ENCODE data around the gene LMBR1.

Gene LMBR1

GRCh38 chr7:156783864-156784263, 109.1 kb downstream of the LMBR1 start:
- Histone ChIP-seq H3K9ac (ENCODE audit: low read length) (no peak overlapping the region), H3K27ac (ENCODE audit: low read length) (no peak overlapping the region), H3K4me3 (ENCODE audit: low read length) (no peak overlapping the region), H3K36me3 (ENCODE audit: control insufficient read depth, low read depth, low read length) (no peaks in the 10 kb centered on the region), H3K9me3 (ENCODE audit: control insufficient read depth, low read depth, low read length) (no peaks in the 10 kb centered on the region), H3K27me3 (ENCODE audit: control insufficient read depth, insufficient read depth, low read length) (no peaks in the 10 kb centered on the region), H3K4me1 (ENCODE audit: control insufficient read depth, low read depth, low read length) (no peaks in the 10 kb centered on the region)

GRCh38 chr7:156781972-156782371, 111.0 kb downstream of the LMBR1 start:
- H3K4me1 ChIP-seq (ENCODE audit: control insufficient read depth, low read depth, low read length): no peaks in the 10 kb centered on the region
- H3K4me3 ChIP-seq (ENCODE audit: low read length): no peak overlapping the region
- H3K27ac ChIP-seq (ENCODE audit: low read length): no peak overlapping the region
- H3K9me3 ChIP-seq (ENCODE audit: control insufficient read depth, low read depth, low read length): no peaks in the 10 kb centered on the region
- no peaks in the 10 kb centered on the region for H3K36me3 ChIP-seq (ENCODE audit: control insufficient read depth, low read depth, low read length)
- no peaks in the 10 kb centered on the region for H3K27me3 ChIP-seq (ENCODE audit: control insufficient read depth, insufficient read depth, low read length)
- H3K9ac ChIP-seq (ENCODE audit: low read length): no peak overlapping the region

- H3K9ac ChIP-seq (ENCODE audit: low read length): no peak overlapping the region
- H3K9me3 ChIP-seq (ENCODE audit: control insufficient read depth, low read depth, low read length): no peaks in the 10 kb centered on the region
- H3K4me3 ChIP-seq (ENCODE audit: low read length): no peak overlapping the region
- H3K36me3 ChIP-seq (ENCODE audit: control insufficient read depth, low read depth, low read length): no peaks in the 10 kb centered on the region
- H3K27me3 ChIP-seq (ENCODE audit: control insufficient read depth, insufficient read depth, low read length): no peaks in the 10 kb centered on the region
- H3K4me1 ChIP-seq (ENCODE audit: control insufficient read depth, low read depth, low read length): no peaks in the 10 kb centered on the region
- H3K27ac ChIP-seq (ENCODE audit: low read length): no peak overlapping the region
Observed at GRCh38 chr7:156780724-156781455, 112.1 kb downstream of the LMBR1 start.

GRCh38 chr7:156778668-156779067, 114.3 kb downstream of the LMBR1 start:
- H3K9ac ChIP-seq (ENCODE audit: low read length): no peak overlapping the region
- no peaks in the 10 kb centered on the region for H3K27me3 ChIP-seq (ENCODE audit: control insufficient read depth, insufficient read depth, low read length)
- no peak overlapping the region for H3K4me3 ChIP-seq (ENCODE audit: low read length)
- H3K36me3 ChIP-seq (ENCODE audit: control insufficient read depth, low read depth, low read length): no peaks in the 10 kb centered on the region
- H3K9me3 ChIP-seq (ENCODE audit: control insufficient read depth, low read depth, low read length): no peaks in the 10 kb centered on the region
- no peaks in the 10 kb centered on the region for H3K4me1 ChIP-seq (ENCODE audit: control insufficient read depth, low read depth, low read length)
- H3K27ac ChIP-seq (ENCODE audit: low read length): no peak overlapping the region

- no peak overlapping the region for H3K4me3 ChIP-seq (ENCODE audit: low read length)
- no peaks in the 10 kb centered on the region for H3K9me3 ChIP-seq (ENCODE audit: control insufficient read depth, low read depth, low read length)
- H3K4me1 ChIP-seq (ENCODE audit: control insufficient read depth, low read depth, low read length): no peaks in the 10 kb centered on the region
- H3K27ac ChIP-seq (ENCODE audit: low read length): no peak overlapping the region
- no peaks in the 10 kb centered on the region for H3K36me3 ChIP-seq (ENCODE audit: control insufficient read depth, low read depth, low read length)
- no peak overlapping the region for H3K9ac ChIP-seq (ENCODE audit: low read length)
- H3K27me3 ChIP-seq (ENCODE audit: control insufficient read depth, insufficient read depth, low read length): no peaks in the 10 kb centered on the region
Observed at GRCh38 chr7:156778201-156778600, 114.8 kb downstream of the LMBR1 start.

- Histone ChIP-seq H3K9me3 (ENCODE audit: control insufficient read depth, low read depth, low read length) (no peaks in the 10 kb centered on the region), H3K4me1 (ENCODE audit: control insufficient read depth, low read depth, low read length) (no peaks in the 10 kb centered on the region), H3K27me3 (ENCODE audit: control insufficient read depth, insufficient read depth, low read length) (no peaks in the 10 kb centered on the region), H3K27ac (ENCODE audit: low read length) (no peak overlapping the region), H3K36me3 (ENCODE audit: control insufficient read depth, low read depth, low read length) (no peaks in the 10 kb centered on the region), H3K9ac (ENCODE audit: low read length) (no peak overlapping the region), H3K4me3 (ENCODE audit: low read length) (no peak overlapping the region)
Observed at GRCh38 chr7:156777364-156778069, 115.5 kb downstream of the LMBR1 start.

- Histone ChIP-seq H3K9me3 (ENCODE audit: control insufficient read depth, low read depth, low read length) (no peaks in the 10 kb centered on the region), H3K27ac (ENCODE audit: low read length) (no peak overlapping the region), H3K4me1 (ENCODE audit: control insufficient read depth, low read depth, low read length) (no peaks in the 10 kb centered on the region), H3K27me3 (ENCODE audit: control insufficient read depth, insufficient read depth, low read length) (no peaks in the 10 kb centered on the region), H3K4me3 (ENCODE audit: low read length) (no peak overlapping the region), H3K36me3 (ENCODE audit: control insufficient read depth, low read depth, low read length) (no peaks in the 10 kb centered on the region), H3K9ac (ENCODE audit: low read length) (no peak overlapping the region)
Observed at GRCh38 chr7:156776527-156776926, 116.5 kb downstream of the LMBR1 start.

- Histone ChIP-seq H3K4me3 (ENCODE audit: low read length) (no peak overlapping the region), H3K27me3 (ENCODE audit: control insufficient read depth, insufficient read depth, low read length) (no peaks in the 10 kb centered on the region), H3K27ac (ENCODE audit: low read length) (no peak overlapping the region), H3K9ac (ENCODE audit: low read length) (no peak overlapping the region), H3K4me1 (ENCODE audit: control insufficient read depth, low read depth, low read length) (peaks cover 4% of the 10 kb centered on the region), H3K36me3 (ENCODE audit: control insufficient read depth, low read depth, low read length) (no peaks in the 10 kb centered on the region), H3K9me3 (ENCODE audit: control insufficient read depth, low read depth, low read length) (no peaks in the 10 kb centered on the region)
Observed at GRCh38 chr7:156773966-156774365, 119.0 kb downstream of the LMBR1 start.

GRCh38 chr7:156772725-156773124, 120.3 kb downstream of the LMBR1 start:
- H3K27me3 ChIP-seq (ENCODE audit: control insufficient read depth, insufficient read depth, low read length): no peaks in the 10 kb centered on the region
- peaks cover 5% of the 10 kb centered on the region for H3K4me1 ChIP-seq (ENCODE audit: control insufficient read depth, low read depth, low read length)
- no peak overlapping the region for H3K27ac ChIP-seq (ENCODE audit: low read length)
- no peak overlapping the region for H3K4me3 ChIP-seq (ENCODE audit: low read length)
- H3K36me3 ChIP-seq (ENCODE audit: control insufficient read depth, low read depth, low read length): no peaks in the 10 kb centered on the region
- H3K9me3 ChIP-seq (ENCODE audit: control insufficient read depth, low read depth, low read length): no peaks in the 10 kb centered on the region
- no peak overlapping the region for H3K9ac ChIP-seq (ENCODE audit: low read length)

GRCh38 chr7:156768698-156769472, 124.1 kb downstream of the LMBR1 start:
- H3K36me3 ChIP-seq (ENCODE audit: control insufficient read depth, low read depth, low read length): no peaks in the 10 kb centered on the region
- no peaks in the 10 kb centered on the region for H3K9me3 ChIP-seq (ENCODE audit: control insufficient read depth, low read depth, low read length)

GRCh38 chr7:156766666-156767065, 126.3 kb downstream of the LMBR1 start:
- Histone ChIP-seq H3K4me1 (ENCODE audit: control insufficient read depth, low read depth, low read length) (peaks cover 5% of the 10 kb centered on the region), H3K9ac (ENCODE audit: low read length) (no peak overlapping the region), H3K36me3 (ENCODE audit: control insufficient read depth, low read depth, low read length) (peaks cover 3% of the 10 kb centered on the region), H3K27ac (ENCODE audit: low read length) (no peak overlapping the region), H3K4me3 (ENCODE audit: low read length) (no peak overlapping the region), H3K27me3 (ENCODE audit: control insufficient read depth, insufficient read depth, low read length) (no peaks in the 10 kb centered on the region), H3K9me3 (ENCODE audit: control insufficient read depth, low read depth, low read length) (no peaks in the 10 kb centered on the region)

More at GRCh38 chr7:156768698-156769472, 124.1 kb downstream of the LMBR1 start:
- Histone ChIP-seq H3K27me3 (ENCODE audit: control insufficient read depth, insufficient read depth, low read length) (no peaks in the 10 kb centered on the region), H3K4me3 (ENCODE audit: low read length) (no peak overlapping the region), H3K9ac (ENCODE audit: low read length) (no peak overlapping the region), H3K27ac (ENCODE audit: low read length) (no peak overlapping the region), H3K4me1 (ENCODE audit: control insufficient read depth, low read depth, low read length) (peaks cover 5% of the 10 kb centered on the region)
